GM23248 (cell line): Measurements from ENCODE around the gene IQGAP2. TPM values are rescaled to one million over a fixed set of nuclear protein-coding genes. Genes with fewer than 3 reads are reported as not detected.

Experiments
- DNase-seq: peaks from one replicate; pipeline ENCODE4 v3.0.0-alpha.2; 2015
- H2AFZ ChIP-seq: fragments of 200-600 bp; sonication (generic); 2 replicates; pipeline ENCODE4 v1.6.1; 2016; ENCODE audit warnings: antibody characterized with exemption
- H3F3A ChIP-seq: fragments of 200-600 bp; sonication (generic); 2 replicates; pipeline ENCODE4 v1.6.1; 2016; ENCODE audit warnings: mild to moderate bottlenecking, antibody characterized with exemption, mixed run types; ENCODE audit not compliant: insufficient read depth
- H3K27ac ChIP-seq: fragments of 200-600 bp; sonication (generic); 2 replicates; pipeline ENCODE4 v1.5.1; 2016; ENCODE audit warnings: mild to moderate bottlenecking
- H3K27me3 ChIP-seq: fragments of 200-600 bp; sonication (generic); replicated peaks from 2 replicates; pipeline ENCODE4 v1.6.1; 2016; ENCODE audit warnings: mild to moderate bottlenecking; ENCODE audit not compliant: insufficient read depth
- H3K36me3 ChIP-seq: fragments of 200-600 bp; sonication (generic); 2 replicates; pipeline ENCODE4 v1.6.1; 2016; ENCODE audit warnings: low read depth, mild to moderate bottlenecking
- H3K4me1 ChIP-seq: fragments of 200-600 bp; sonication (generic); 2 replicates; pipeline ENCODE4 v1.6.1; 2016; ENCODE audit warnings: mild to moderate bottlenecking; ENCODE audit not compliant: insufficient read depth
- H3K4me2 ChIP-seq: fragments of 200-600 bp; sonication (generic); one replicate; pipeline ENCODE4 v1.6.1; 2016; ENCODE audit warnings: mild to moderate bottlenecking; ENCODE audit not compliant: unreplicated experiment
- H3K4me3 ChIP-seq: fragments of 200-600 bp; sonication (generic); 2 replicates; pipeline ENCODE4 v1.5.1; 2016; ENCODE audit warnings: mild to moderate bottlenecking
- H3K79me2 ChIP-seq: fragments of 200-600 bp; sonication (generic); 2 replicates; pipeline ENCODE4 v1.6.1; 2016; ENCODE audit warnings: mild to moderate bottlenecking; ENCODE audit not compliant: insufficient read depth
- H3K9ac ChIP-seq: fragments of 200-600 bp; sonication (generic); 2 replicates; pipeline ENCODE4 v1.6.1; 2016; ENCODE audit warnings: mild to moderate bottlenecking
- H3K9me2 ChIP-seq: fragments of 200-600 bp; sonication (generic); 2 replicates; pipeline ENCODE4 v1.6.1; 2016; ENCODE audit warnings: mixed run types, mild to moderate bottlenecking, moderate library complexity; ENCODE audit not compliant: insufficient read depth
- H3K9me3 ChIP-seq: fragments of 200-600 bp; sonication (generic); one replicate; pipeline ENCODE4 v1.6.1; 2017; ENCODE audit warnings: low read depth
- H4K20me1 ChIP-seq: fragments of 200-600 bp; sonication (generic); 2 replicates; pipeline ENCODE4 v1.6.0; 2016; ENCODE audit not compliant: insufficient read depth
- EZH2 ChIP-seq: fragments of 200-600 bp; sonication (generic); IDR thresholded peaks from 2 replicates; pipeline ENCODE4 v1.6.1; 2018; ENCODE audit warnings: antibody characterized with exemption, mild to moderate bottlenecking; ENCODE audit not compliant: insufficient read depth, poor library complexity, severe bottlenecking
- EZH2phosphoT487 ChIP-seq: fragments of 200-600 bp; sonication (generic); IDR thresholded peaks from 2 replicates; pipeline ENCODE4 v1.6.1; 2018; ENCODE audit warnings: antibody characterized with exemption, moderate library complexity, mild to moderate bottlenecking, low read depth; ENCODE audit not compliant: insufficient read depth
- WGBS, 2 experiments: methylation state at CpG; one replicate each; pipeline ENCODE4 v1.1.6; 2015 to 2017; ENCODE audit warnings: low lambda C conversion rate in 2 of 2, low coverage in 1 of 2; ENCODE audit errors: missing lambda C conversion rate in 2 of 2; 5-methylcytosine and 5-hydroxymethylcytosine counted together
- in situ Hi-C: fragments of 300-500 bp; cut with MboI; formaldehyde crosslinking; loops from 2 replicates; pipeline ENCODE4 v1.15.0; 2020
- polyA plus RNA-seq: library from polyadenylated mRNA; unstranded; fragments of >200 nt; fragmentation: Nextera tagmentation; extraction: Ambion mirVana; gene quantifications from 2 replicates; pipeline ENCODE4 v1.2.1, GENCODE V29; 2016
- total RNA-seq: library from RNA; depleted of rRNA; stranded (reverse); fragments of >200 nt; shearing (Covaris generic); gene quantifications from 2 replicates; pipeline ENCODE4 v1.2.3, GENCODE V29; 2014

IQGAP2 gene
- total and polyA plus RNA-seq, 2 experiments from 2014 or later = 0.11 TPM; not detected in 1

- H3K4me3 ChIP-seq = no peak overlapping the region
- H3K9me3 ChIP-seq = no peaks in the 10 kb centered on the region
- no peak overlapping the region for H3K9ac ChIP-seq
- WGBS, 2 experiments = 0% methylated on average over 1 of the region's 1 CpG
- no peaks in the 10 kb centered on the region for H3F3A ChIP-seq
- TF ChIP-seq EZH2 (no peak), EZH2phosphoT487 (no peak)
- H3K9me2 ChIP-seq = no peaks in the 10 kb centered on the region
- H3K36me3 ChIP-seq = no peaks in the 10 kb centered on the region
- DNase-seq = no peak
- H3K27me3 ChIP-seq = peaks cover 41% of the 10 kb centered on the region
- no peaks in the 10 kb centered on the region for H3K79me2 ChIP-seq
- H4K20me1 ChIP-seq = no peaks in the 10 kb centered on the region
- no peak overlapping the region for H3K4me2 ChIP-seq
- H3K27ac ChIP-seq = no peak overlapping the region
- H3K4me1 ChIP-seq = 0 out of 2 replicates have a peak, but pooled peaks cover 5% of the 10 kb centered on the region
- in situ Hi-C loops = no loop called here
- H2AFZ ChIP-seq = no peak overlapping the region
These were observed 2.9 kb downstream of the IQGAP2 start for GRCh38 chr5:76406014-76406413.

- H3K27me3 ChIP-seq = peaks cover 35% of the 10 kb centered on the region
- TF ChIP-seq EZH2phosphoT487 (no peak), EZH2 (no peak)
These were observed 3.6 kb downstream of the IQGAP2 start for GRCh38 chr5:76406673-76407072.

GRCh38 chr5:76408104-76408654 is 5.1 kb downstream of the IQGAP2 start:
- Histone ChIP-seq H3K9me2 (no peaks in the 10 kb centered on the region), H3K79me2 (no peaks in the 10 kb centered on the region), H3K27me3 (peaks cover 22% of the 10 kb centered on the region), H3K27ac (no peak overlapping the region), H3K9me3 (no peaks in the 10 kb centered on the region), H2AFZ (no peak overlapping the region), H3K4me2 (no peak overlapping the region), H3K4me1 (no peaks in the 10 kb centered on the region), H4K20me1 (no peaks in the 10 kb centered on the region), H3K4me3 (no peak overlapping the region), H3F3A (no peaks in the 10 kb centered on the region), H3K9ac (no peak overlapping the region), H3K36me3 (no peaks in the 10 kb centered on the region)
- TF ChIP-seq EZH2phosphoT487 (no peak), EZH2 (no peak)
- no peak for DNase-seq
- 59 to 65% methylated on average over 7 of the region's 7 CpGs for WGBS, 2 experiments
- in situ Hi-C loops = no loop called here

More at GRCh38 chr5:76406673-76407072, 3.6 kb downstream of the IQGAP2 start:
- no peaks in the 10 kb centered on the region for H3K9me2 ChIP-seq
- in situ Hi-C loops = no loop called here
- H3K79me2 ChIP-seq = no peaks in the 10 kb centered on the region
- no peaks in the 10 kb centered on the region for H3K9me3 ChIP-seq
- no peak overlapping the region for H3K4me3 ChIP-seq
- no peak overlapping the region for H3K4me2 ChIP-seq
- 0 out of 2 replicates have a peak, but pooled peaks cover 5% of the 10 kb centered on the region for H3K4me1 ChIP-seq
- H3F3A ChIP-seq = no peaks in the 10 kb centered on the region
- WGBS, 2 experiments = 13 to 30% methylated on average over 1 of the region's 1 CpG
- no peak overlapping the region for H3K27ac ChIP-seq
- H3K9ac ChIP-seq = no peak overlapping the region
- H2AFZ ChIP-seq = no peak overlapping the region
- no peaks in the 10 kb centered on the region for H3K36me3 ChIP-seq
- no peaks in the 10 kb centered on the region for H4K20me1 ChIP-seq
- DNase-seq = no peak

- no peaks in the 10 kb centered on the region for H3F3A ChIP-seq
- no peak for DNase-seq
- H3K9ac ChIP-seq = no peak overlapping the region
- no peak overlapping the region for H3K4me2 ChIP-seq
- H3K9me2 ChIP-seq = no peaks in the 10 kb centered on the region
- H3K36me3 ChIP-seq = no peaks in the 10 kb centered on the region
- peaks cover under 1% of the 10 kb centered on the region; the same call in 1 of the 2 replicates for H3K27me3 ChIP-seq
- no peak overlapping the region for H3K27ac ChIP-seq
- H3K9me3 ChIP-seq = no peaks in the 10 kb centered on the region
- no peaks in the 10 kb centered on the region for H4K20me1 ChIP-seq
- H3K4me3 ChIP-seq = no peak overlapping the region
- in situ Hi-C loops = no loop called here
- H3K4me1 ChIP-seq = no peaks in the 10 kb centered on the region
- H3K79me2 ChIP-seq = no peaks in the 10 kb centered on the region
- TF ChIP-seq EZH2 = no peak
- TF ChIP-seq EZH2phosphoT487 = no peak
- no peak overlapping the region for H2AFZ ChIP-seq
These were observed 9.4 kb downstream of the IQGAP2 start for GRCh38 chr5:76412511-76412910.

- Histone ChIP-seq H3K36me3 (no peaks in the 10 kb centered on the region), H3K27me3 (no peaks in the 10 kb centered on the region), H3K4me2 (no peak overlapping the region), H3K4me1 (no peaks in the 10 kb centered on the region), H3K27ac (no peak overlapping the region), H3K9me2 (no peaks in the 10 kb centered on the region), H3K79me2 (no peaks in the 10 kb centered on the region), H3K9me3 (no peaks in the 10 kb centered on the region), H3K9ac (no peak overlapping the region), H3F3A (no peaks in the 10 kb centered on the region), H2AFZ (no peak overlapping the region), H3K4me3 (no peak overlapping the region), H4K20me1 (no peaks in the 10 kb centered on the region)
- 65 to 67% methylated on average over 5 of the region's 5 CpGs for WGBS, 2 experiments
- in situ Hi-C loops = no loop called here
- DNase-seq = no peak
- TF ChIP-seq EZH2 (no peak), EZH2phosphoT487 (no peak)
These were observed 10.7 kb downstream of the IQGAP2 start for GRCh38 chr5:76413746-76414145.
